GM12875 (cell line): ENCODE data around the gene FRMD4A.

ENCODE experiments used
- H3K4me3 ChIP-seq: one replicate; pipeline ENCODE4 v1.5.1; 2011; ENCODE audit warnings: low read depth, low read length, control low read depth
- TF ChIP-seq, protein P1 (sequence below): IDR thresholded peaks from 2 replicates; pipeline ENCODE4 v1.5.1; 2011; ENCODE audit warnings: low read depth, mild to moderate bottlenecking, control low read depth, inconsistent platforms, low read length, moderate library complexity, borderline replicate concordance; ENCODE audit not compliant: insufficient read depth

FRMD4A gene

DNA sequence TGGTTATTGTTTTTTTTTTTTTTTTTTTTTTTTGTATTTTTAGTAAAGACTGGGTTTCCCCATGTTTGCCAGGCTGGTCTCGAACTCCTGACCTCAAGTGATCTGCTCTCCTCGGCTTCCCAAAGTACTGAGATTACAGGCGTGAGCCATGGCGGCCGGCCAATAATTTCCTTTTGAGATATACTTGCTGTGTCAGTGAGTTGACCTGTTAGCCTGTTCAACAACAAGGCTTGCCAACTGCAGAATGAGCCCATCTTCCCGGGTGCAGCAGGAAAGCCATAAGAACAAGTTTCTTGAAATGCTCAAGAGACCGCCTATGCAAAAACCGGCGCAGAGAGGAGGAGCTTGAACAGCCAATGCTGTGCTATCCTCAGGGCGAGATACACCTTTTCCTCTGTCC lies 631.5 kb downstream of the FRMD4A start:
- TF ChIP-seq, protein P1, sequence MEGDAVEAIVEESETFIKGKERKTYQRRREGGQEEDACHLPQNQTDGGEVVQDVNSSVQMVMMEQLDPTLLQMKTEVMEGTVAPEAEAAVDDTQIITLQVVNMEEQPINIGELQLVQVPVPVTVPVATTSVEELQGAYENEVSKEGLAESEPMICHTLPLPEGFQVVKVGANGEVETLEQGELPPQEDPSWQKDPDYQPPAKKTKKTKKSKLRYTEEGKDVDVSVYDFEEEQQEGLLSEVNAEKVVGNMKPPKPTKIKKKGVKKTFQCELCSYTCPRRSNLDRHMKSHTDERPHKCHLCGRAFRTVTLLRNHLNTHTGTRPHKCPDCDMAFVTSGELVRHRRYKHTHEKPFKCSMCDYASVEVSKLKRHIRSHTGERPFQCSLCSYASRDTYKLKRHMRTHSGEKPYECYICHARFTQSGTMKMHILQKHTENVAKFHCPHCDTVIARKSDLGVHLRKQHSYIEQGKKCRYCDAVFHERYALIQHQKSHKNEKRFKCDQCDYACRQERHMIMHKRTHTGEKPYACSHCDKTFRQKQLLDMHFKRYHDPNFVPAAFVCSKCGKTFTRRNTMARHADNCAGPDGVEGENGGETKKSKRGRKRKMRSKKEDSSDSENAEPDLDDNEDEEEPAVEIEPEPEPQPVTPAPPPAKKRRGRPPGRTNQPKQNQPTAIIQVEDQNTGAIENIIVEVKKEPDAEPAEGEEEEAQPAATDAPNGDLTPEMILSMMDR, result no peak
- no peak overlapping the region for H3K4me3 ChIP-seq

DNA sequence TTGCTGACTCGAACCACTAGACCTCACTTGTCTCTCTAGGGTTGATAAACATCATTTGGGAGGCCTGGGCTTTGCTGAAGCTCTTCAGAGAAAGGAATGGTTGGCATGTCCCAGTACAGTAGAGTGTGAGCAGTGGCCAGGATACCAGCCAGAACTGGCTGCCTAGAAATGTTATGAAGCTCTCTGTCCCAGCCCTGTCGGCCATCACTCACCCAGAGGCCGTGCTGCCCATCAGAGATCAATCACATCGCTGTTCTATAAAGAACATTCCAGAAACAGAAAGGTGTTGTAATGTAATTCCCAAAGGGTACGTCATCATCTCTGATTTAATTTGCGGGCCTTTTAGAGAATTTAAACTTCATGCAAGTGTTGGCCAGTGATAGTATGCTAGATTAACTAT lies 632.5 kb downstream of the FRMD4A start:
- H3K4me3 ChIP-seq, result no peak overlapping the region
- TF ChIP-seq, protein P1, result no peak

GRCh38 chr10:13696071-13696470 lies 634.7 kb downstream of the FRMD4A start:
- no peak overlapping the region for H3K4me3 ChIP-seq
- TF ChIP-seq, protein P1, result no peak

DNA sequence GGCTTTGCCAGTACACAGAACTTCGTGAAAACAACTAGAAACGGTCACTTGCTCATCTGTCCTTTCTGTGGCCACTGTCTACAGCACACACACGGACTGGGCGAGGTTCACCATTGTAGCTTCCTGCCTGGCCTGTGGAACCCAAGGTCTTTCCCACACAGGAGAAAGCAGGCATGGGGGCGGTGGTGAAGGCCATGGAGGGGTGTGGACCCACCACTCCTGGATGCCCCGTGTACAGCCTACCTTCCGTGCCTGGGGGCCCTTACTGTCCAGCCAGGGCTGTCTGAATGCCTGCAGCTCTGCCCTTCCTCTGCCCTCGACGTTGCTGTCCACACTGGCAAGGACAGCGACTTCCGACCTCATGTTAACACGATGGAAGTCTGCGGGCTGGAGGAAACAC lies 635.1 kb downstream of the FRMD4A start:
- TF ChIP-seq, protein P1, result no peak
- no peak overlapping the region for H3K4me3 ChIP-seq

- TF ChIP-seq, protein P1, result no peak
- H3K4me3 ChIP-seq, result no peak overlapping the region
Observed at GRCh38 chr10:13693783-13694700, 636.7 kb downstream of the FRMD4A start.

GRCh38 chr10:13690281-13690825 lies 640.4 kb downstream of the FRMD4A start:
- H3K4me3 ChIP-seq, result no peak overlapping the region
- TF ChIP-seq, protein P1, result no peak

GRCh38 chr10:13686331-13686752 lies 644.4 kb downstream of the FRMD4A start:
- no peak overlapping the region for H3K4me3 ChIP-seq
- TF ChIP-seq, protein P1, result no peak
